T47D (cell line): ENCODE results near the gene RTP2.

ENCODE experiments used
- DNase-seq, 2 experiments: peaks; one replicate each; pipeline versions ENCODE4 v3.0.0 to v3.0.0-alpha.2; 2011 to 2012; ENCODE audit warnings: low read depth in 1 of 2, low spot score in 1 of 2
- JUND ChIP-seq: IDR thresholded peaks from 2 replicates; pipeline ENCODE4 v1.6.1; 2012; ENCODE audit warnings: low read depth
- in situ Hi-C: cut with HindIII; loops from 2 replicates; pipeline ENCODE4 v1.10.0; 2016; ENCODE audit warnings: low sequenced_read_pairs, low pct_unique_long_range_greater_than_20kb

RTP2 gene

GRCh38 chr3:187677604-187678003 is 24.8 kb downstream of the RTP2 start:
- in situ Hi-C loops: loop anchor here (25.0 kb wide), 1 partner anchor 365 kb away; no protein-coding TSS in a partner anchor
- no peak for TF ChIP-seq JUND

GRCh38 chr3:187673012-187673411 is 29.3 kb downstream of the RTP2 start:
- in situ Hi-C loops: no loop called here
- no peak for DNase-seq
- no peak for TF ChIP-seq JUND

More at GRCh38 chr3:187677604-187678003, 24.8 kb downstream of the RTP2 start:
- no peak for DNase-seq

GRCh38 chr3:187669675-187670504 is 32.5 kb downstream of the RTP2 start, which contains the start of gene SST:
Gene SST (minus strand): TSS chr3:187670394. CDS start chr3:187670291, 103 bp downstream.
- in situ Hi-C loops: no loop called here
- DNase-seq: peak; percentile 70 to 82
- no peak for TF ChIP-seq JUND

GRCh38 chr3:187667526-187667925 is 34.8 kb downstream of the RTP2 start:
- no peak for DNase-seq
- in situ Hi-C loops: no loop called here
- no peak for TF ChIP-seq JUND

GRCh38 chr3:187665764-187666402 is 36.5 kb downstream of the RTP2 start:
- no peak for DNase-seq
- in situ Hi-C loops: no loop called here
- TF ChIP-seq JUND: no peak

- in situ Hi-C loops: no loop called here
- no peak for TF ChIP-seq JUND
- no peak for DNase-seq
Observed at GRCh38 chr3:187665010-187665409, 37.3 kb downstream of the RTP2 start.

GRCh38 chr3:187662848-187663409 is 39.4 kb downstream of the RTP2 start:
- in situ Hi-C loops: no loop called here
- TF ChIP-seq JUND: no peak
- DNase-seq: no peak

- no peak for TF ChIP-seq JUND
- no peak for DNase-seq
- in situ Hi-C loops: no loop called here
Observed at GRCh38 chr3:187661267-187661666, 41.1 kb downstream of the RTP2 start.

GRCh38 chr3:187651282-187651681 is 51.1 kb downstream of the RTP2 start:
- in situ Hi-C loops: no loop called here
- TF ChIP-seq JUND: no peak
- no peak for DNase-seq
